Esophagus (tissue), 2 donors: ENCODE results near the gene C11orf68. TPM values are rescaled to one million over a fixed set of nuclear protein-coding genes. Genes with fewer than 3 reads are reported as not detected.

Experiments used
- H3K27ac ChIP-seq, 2 donors: one replicate each; pipeline ENCODE4 v1.5.1; 2013; ENCODE audit warnings: low read depth in 2 of 2, mild to moderate bottlenecking in 2 of 2, inconsistent platforms in 1 of 2, low read length in 1 of 2, moderate library complexity in 1 of 2
- H3K27me3 ChIP-seq, 2 donors: one replicate each; pipeline ENCODE4 v1.6.1; 2013; ENCODE audit warnings: low read length in 2 of 2, control low read depth in 1 of 2, mild to moderate bottlenecking in 1 of 2; ENCODE audit not compliant: insufficient read depth in 2 of 2, control insufficient read depth in 1 of 2
- H3K36me3 ChIP-seq, 2 donors: one replicate each; pipeline ENCODE4 v1.6.1; 2013; ENCODE audit warnings: low read length in 1 of 2; ENCODE audit not compliant: control insufficient read depth in 2 of 2, insufficient read depth in 2 of 2
- H3K4me1 ChIP-seq, 2 donors: one replicate each; pipeline ENCODE4 v1.6.1; 2013; ENCODE audit warnings: low read length in 1 of 2; ENCODE audit not compliant: control insufficient read depth in 2 of 2, insufficient read depth in 2 of 2
- H3K4me3 ChIP-seq, 2 donors: one replicate each; pipeline ENCODE4 v1.5.1; 2013; ENCODE audit warnings: low read length in 2 of 2, mild to moderate bottlenecking in 2 of 2, low read depth in 1 of 2, moderate library complexity in 1 of 2
- H3K9me3 ChIP-seq, 2 donors: one replicate each; pipeline ENCODE4 v1.6.1; 2013; ENCODE audit warnings: mild to moderate bottlenecking in 2 of 2, low read depth in 1 of 2, low read length in 1 of 2, moderate library complexity in 1 of 2; ENCODE audit not compliant: control insufficient read depth in 2 of 2, insufficient read depth in 1 of 2
- WGBS, 2 donors: extraction: QIAGEN DNeasy Blood & Tissue Kit; methylation state at CpG; one replicate each; pipeline ENCODE4 v1.1.7; 2013; 5-methylcytosine and 5-hydroxymethylcytosine counted together
- polyA plus RNA-seq, 2 donors: library from polyadenylated mRNA; stranded (reverse); fragments of 200-250 nt; gene quantifications; one replicate each; pipeline ENCODE4 v1.2.3, GENCODE V29; 2013
- donor health status: healthy with polysubstance abuse.
- donor health status: Bipolar disorder and iron deficiency.

The C11orf68 gene
- 10 to 100 TPM; 21.8 to 27.6 TPM for polyA plus RNA-seq

- Histone ChIP-seq H3K4me3 (peak within 1 kb of the TSS; percentile 72 to 88), H3K27ac (peak within 1 kb of the TSS; percentile 96 to 98), H3K27me3 (no peaks in the 10 kb centered on the region), H3K36me3 (peaks cover 0 to 9% of the 10 kb centered on the region in 2 donors), H3K9me3 (no peaks in the 10 kb centered on the region), H3K4me1 (peaks cover 28 to 42% of the 10 kb centered on the region in 2 donors)
- 3 to 4% methylated on average over 65 to 77 of the region's 77 CpGs for WGBS, 2 donors
Measured at GRCh38 chr11:65918211-65919140, at the start of gene C11orf68. Gene C11orf68 (minus strand): TSS chr11:65919062. CDS start chr11:65919031, 31 bp downstream.

GRCh38 chr11:65967329-65967934, 48.6 kb upstream of the C11orf68 start:
- Histone ChIP-seq H3K4me3 (no peak overlapping the region), H3K27me3 (no peaks in the 10 kb centered on the region), H3K9me3 (no peaks in the 10 kb centered on the region), H3K36me3 (peaks cover 25 to 49% of the 10 kb centered on the region in 2 donors), H3K4me1 (peaks cover 0 to 8% of the 10 kb centered on the region in 2 donors), H3K27ac (no peak overlapping the region)
- 91 to 93% methylated on average over 28 to 30 of the region's 30 CpGs for whole genome bisulfite sequencing, 2 donors

GRCh38 chr11:65965986-65966762, 47.3 kb upstream of the C11orf68 start:
- no peak overlapping the region for H3K4me3 ChIP-seq
- H3K4me1 ChIP-seq: peaks cover 0 to 8% of the 10 kb centered on the region in 2 donors
- WGBS, 2 donors: 94% methylated on average over 36 of the region's 36 CpGs
- H3K36me3 ChIP-seq: peaks cover 25 to 49% of the 10 kb centered on the region in 2 donors
- H3K27me3 ChIP-seq: no peaks in the 10 kb centered on the region
- H3K27ac ChIP-seq: no peak overlapping the region
- H3K9me3 ChIP-seq: no peaks in the 10 kb centered on the region

GRCh38 chr11:65964906-65965305, 46.0 kb upstream of the C11orf68 start:
- no peaks in the 10 kb centered on the region for H3K9me3 ChIP-seq
- peaks cover 0 to 8% of the 10 kb centered on the region in 2 donors for H3K4me1 ChIP-seq
- WGBS, 2 donors: 86 to 91% methylated on average over 10 of the region's 10 CpGs
- no peaks in the 10 kb centered on the region for H3K27me3 ChIP-seq
- no peak overlapping the region for H3K4me3 ChIP-seq
- peaks cover 25 to 46% of the 10 kb centered on the region in 2 donors for H3K36me3 ChIP-seq
- H3K27ac ChIP-seq: no peak overlapping the region

- peaks cover 0 to 6% of the 10 kb centered on the region in 2 donors for H3K4me1 ChIP-seq
- 6 to 8% methylated on average over 13 of the region's 13 CpGs for WGBS, 2 donors
- no peaks in the 10 kb centered on the region for H3K27me3 ChIP-seq
- H3K9me3 ChIP-seq: no peaks in the 10 kb centered on the region
- peak overlapping the region; percentile 88 to 97 for H3K27ac ChIP-seq
- H3K36me3 ChIP-seq: peaks cover 19 to 29% of the 10 kb centered on the region in 2 donors
- H3K4me3 ChIP-seq: peak overlapping the region; percentile 95 to 99
Measured at GRCh38 chr11:65962141-65962564, 43.3 kb upstream of the C11orf68 start.

- Histone ChIP-seq H3K27ac (peak within 1 kb of the TSS; percentile 88 to 97), H3K27me3 (no peaks in the 10 kb centered on the region), H3K4me3 (peak within 1 kb of the TSS; percentile 95 to 99), H3K9me3 (no peaks in the 10 kb centered on the region), H3K36me3 (peaks cover 17 to 23% of the 10 kb centered on the region in 2 donors), H3K4me1 (peaks cover 0 to 6% of the 10 kb centered on the region in 2 donors)
- 1% methylated on average over 79 to 97 of the region's 97 CpGs for WGBS, 2 donors
Measured at GRCh38 chr11:65961267-65962140, 42.6 kb upstream of the C11orf68 start, which contains the start of gene SART1. Gene SART1 (plus strand): TSS chr11:65961734. CDS start chr11:65961781, 47 bp downstream.

- no peaks in the 10 kb centered on the region for H3K9me3 ChIP-seq
- H3K4me1 ChIP-seq: peaks cover 0 to 6% of the 10 kb centered on the region in 2 donors
- peaks cover 10 to 17% of the 10 kb centered on the region in 2 donors for H3K36me3 ChIP-seq
- H3K27me3 ChIP-seq: no peaks in the 10 kb centered on the region
- H3K4me3 ChIP-seq: peak overlapping the region; percentile 95 to 99
- 45 to 50% methylated on average over 16 of the region's 16 CpGs for WGBS, 2 donors
- H3K27ac ChIP-seq: peak overlapping the region; percentile 88 to 97
Measured at GRCh38 chr11:65960824-65961266, 42.0 kb upstream of the C11orf68 start.

- Histone ChIP-seq H3K9me3 (no peaks in the 10 kb centered on the region), H3K36me3 (no peaks in the 10 kb centered on the region)
- WGBS, 2 donors: 75 to 79% methylated on average over 17 of the region's 17 CpGs
Measured at GRCh38 chr11:65958774-65959420, 40.0 kb upstream of the C11orf68 start.

More at GRCh38 chr11:65958774-65959420, 40.0 kb upstream of the C11orf68 start:
- no peaks in the 10 kb centered on the region for H3K27me3 ChIP-seq
- H3K4me3 ChIP-seq: no peak overlapping the region
- peaks cover 0 to 6% of the 10 kb centered on the region in 2 donors for H3K4me1 ChIP-seq
- no peak overlapping the region for H3K27ac ChIP-seq
